OCI-LY7 (cell line): ENCODE measurements around the gene VTI1A. TPM values are rescaled to one million over a fixed set of nuclear protein-coding genes. Genes with fewer than 3 reads are reported as not detected.
A peak's percentile ranks its signal among the peaks of the same experiment; 100 is the strongest.
"Not testable (repeated sequence)": the region's sequence is repeated elsewhere in the genome, so short reads cannot be mapped to it uniquely, and the experiment has no call there.

Source experiments
- BruUV-seq: library from RNA; stranded (reverse); fragments of 400-500 nt; replicated peaks from 2 replicates; lab custom pipeline; 2021; lab: Mats Ljungman, UMichigan
- CTCF ChIA-PET: fragments of 300-600 bp; sonication (Branson Sonifier 250); formaldehyde crosslinking; loops from one replicate; lab custom pipeline; 2022; ENCODE audit warnings: antibody characterized with exemption; ENCODE audit not compliant: unreplicated experiment; lab: Charles Lee
- POLR2A ChIA-PET: fragments of 300-600 bp; sonication (Branson Sonifier 250); formaldehyde crosslinking; loops from one replicate; lab custom pipeline; 2022; ENCODE audit warnings: antibody characterized with exemption; lab: Charles Lee
- DNase-seq: peaks from one replicate; pipeline ENCODE4 v3.0.0-alpha.2; 2015; ENCODE audit warnings: low spot score
- H2AFZ ChIP-seq: fragments of 200-600 bp; sonication (generic), shearing (Covaris generic); 2 replicates; pipeline ENCODE4 v1.6.1; 2014; ENCODE audit warnings: mild to moderate bottlenecking, antibody characterized with exemption, low read length, moderate library complexity
- H3K27ac ChIP-seq: fragments of 200-600 bp; sonication (generic); 2 replicates; pipeline ENCODE4 v1.5.1; 2014; ENCODE audit warnings: mixed run types, low read depth, mild to moderate bottlenecking, moderate library complexity, low read length, inconsistent platforms; ENCODE audit not compliant: poor library complexity, severe bottlenecking
- H3K36me3 ChIP-seq: fragments of 200-600 bp; sonication (generic); 2 replicates; pipeline ENCODE4 v1.6.1; 2014; ENCODE audit warnings: mild to moderate bottlenecking, antibody characterized with exemption, low read length, moderate library complexity, mixed read lengths; ENCODE audit not compliant: insufficient read depth
- H3K4me1 ChIP-seq: fragments of 200-600 bp; sonication (generic); 2 replicates; pipeline ENCODE4 v1.5.1; 2014; ENCODE audit warnings: mild to moderate bottlenecking, low read length; ENCODE audit not compliant: insufficient read depth, poor library complexity, severe bottlenecking
- H3K4me2 ChIP-seq: fragments of 200-600 bp; sonication (generic); 2 replicates; pipeline ENCODE4 v1.6.1; 2014; ENCODE audit warnings: mild to moderate bottlenecking, low read length
- H3K4me3 ChIP-seq: fragments of 200-600 bp; sonication (generic); 2 replicates; pipeline ENCODE4 v1.5.1; 2014; ENCODE audit warnings: mild to moderate bottlenecking, low read depth, low read length; ENCODE audit not compliant: poor library complexity, severe bottlenecking
- H3K79me2 ChIP-seq: fragments of 200-600 bp; sonication (generic); 2 replicates; pipeline ENCODE4 v1.6.1; 2016; ENCODE audit warnings: low read depth, mild to moderate bottlenecking, low read length, moderate library complexity, mixed read lengths; ENCODE audit not compliant: insufficient read depth
- H3K9me2 ChIP-seq: fragments of 200-600 bp; sonication (generic); 2 replicates; pipeline ENCODE4 v1.6.1; 2016; ENCODE audit warnings: mild to moderate bottlenecking, low read length, mixed read lengths; ENCODE audit not compliant: insufficient read depth
- H3K9me3 ChIP-seq: fragments of 200-600 bp; sonication (generic); 2 replicates; pipeline ENCODE4 v1.6.1; 2014; ENCODE audit warnings: mild to moderate bottlenecking, mixed run types, low read length, mixed read lengths
- H4K20me1 ChIP-seq: fragments of 200-600 bp; sonication (generic); 2 replicates; pipeline ENCODE4 v1.6.1; 2014; ENCODE audit warnings: mild to moderate bottlenecking, antibody characterized with exemption, low read length, moderate library complexity, mixed read lengths; ENCODE audit not compliant: insufficient read depth
- CTCF ChIP-seq: fragments of 200-600 bp; sonication (generic); conservative IDR thresholded peaks from 2 replicates; pipeline ENCODE4 v1.5.1; 2014; ENCODE audit warnings: mild to moderate bottlenecking, antibody characterized with exemption, low read length, moderate library complexity, mixed read lengths
- EZH2phosphoT487 ChIP-seq: fragments of 200-600 bp; sonication (generic); IDR thresholded peaks from 2 replicates; pipeline ENCODE4 v1.6.1; 2018; ENCODE audit warnings: low read depth, borderline replicate concordance, mild to moderate bottlenecking, mixed run types, antibody characterized with exemption, low read length, moderate library complexity, mixed read lengths
- intact Hi-C: fragments of 100-400 bp; cut with micrococcal nuclease; formaldehyde crosslinking; loops from one replicate; pipeline ENCODE4 v1.10.0; 2022; ENCODE audit not compliant: unreplicated experiment
- total RNA-seq, 2 experiments: library from RNA; depleted of rRNA in 1 of 2; stranded (reverse); fragments of >200 nt in 1 of 2; shearing (Covaris generic) in 1 of 2; gene quantifications; 2 replicates each; pipeline ENCODE4 v1.2.3, GENCODE V29; 2014 to 2022

The VTI1A gene
- total RNA-seq, 2 experiments from 2014 or later, result 39.4 to 45.2 TPM

GRCh38 chr10:112461029-112461887 is 14.2 kb downstream of the VTI1A start:
- Histone ChIP-seq H3K36me3 (peaks cover 50% of the 10 kb centered on the region), H4K20me1 (no peaks in the 10 kb centered on the region), H3K4me3 (no peak overlapping the region), H3K9me3 (peaks cover 10% of the 10 kb centered on the region; the same call in 1 of the 2 replicates), H3K9me2 (no peaks in the 10 kb centered on the region), H2AFZ (no peak overlapping the region), H3K4me2 (no peak overlapping the region), H3K79me2 (no peaks in the 10 kb centered on the region; the same call in 1 of the 2 replicates), H3K4me1 (no peaks in the 10 kb centered on the region), H3K27ac (no peak overlapping the region)
- intact Hi-C loops, result no loop called here
- no TSS peak for BruUV-seq
- CTCF ChIA-PET, result no interaction called here
- TF ChIP-seq EZH2phosphoT487 (no peak), CTCF (no peak)
- POLR2A ChIA-PET, result interaction anchor here (0.6 to 0.8 kb wide), 2 partner anchors 51 to 697 kb away, joined by 3 read pairs; no protein-coding TSS in a partner anchor
- no peak for DNase-seq

GRCh38 chr10:112464074-112464473 is 17.1 kb downstream of the VTI1A start:
- H3K36me3 ChIP-seq, result peaks cover 62% of the 10 kb centered on the region
- POLR2A ChIA-PET, result interaction anchor here (1.5 kb wide), 1 partner anchor 8 kb away, joined by 9 read pairs; no protein-coding TSS in a partner anchor
- H3K4me1 ChIP-seq, result not testable (repeated sequence)

GRCh38 chr10:112465299-112465883 is 18.4 kb downstream of the VTI1A start:
- no peak for TF ChIP-seq EZH2phosphoT487
- no peak for TF ChIP-seq CTCF
- Histone ChIP-seq H3K9me2 (no peaks in the 10 kb centered on the region), H4K20me1 (no peaks in the 10 kb centered on the region), H3K27ac (no peak overlapping the region), H3K4me1 (no peaks in the 10 kb centered on the region), H3K36me3 (peaks cover 65% of the 10 kb centered on the region), H3K79me2 (no peaks in the 10 kb centered on the region), H3K4me3 (no peak overlapping the region), H2AFZ (no peak overlapping the region), H3K9me3 (peaks cover 10% of the 10 kb centered on the region; the same call in 1 of the 2 replicates), H3K4me2 (no peak overlapping the region)
- intact Hi-C loops, result no loop called here
- DNase-seq, result no peak
- TSS peak; percentile 32 for BruUV-seq
- ChIA-PET CTCF (no interaction called here), POLR2A (interaction anchor here (0.7 kb wide), 1 partner anchor 536 kb away, joined by 3 read pairs; no protein-coding TSS in a partner anchor)

More at GRCh38 chr10:112464074-112464473, 17.1 kb downstream of the VTI1A start:
- H3K4me3 ChIP-seq, H4K20me1 ChIP-seq, intact Hi-C loops, H3K79me2 ChIP-seq, H3K9me2 ChIP-seq, H3K4me2 ChIP-seq, H2AFZ ChIP-seq, BruUV-seq, DNase-seq, CTCF ChIA-PET, H3K27ac ChIP-seq: not testable (repeated sequence)
- peaks cover 10% of the 10 kb centered on the region; the same call in 1 of the 2 replicates for H3K9me3 ChIP-seq
